Medulla oblongata (tissue), 1 donor: ENCODE measurements around the gene PLXNA2.

Experiments used
- DNase-seq: peaks from one replicate; pipeline ENCODE4 v3.0.0-alpha.2; 2015; ENCODE audit errors: extremely low spot score

PLXNA2 gene

GRCh38 chr1:208141610-208142192 is 102.5 kb downstream of the PLXNA2 start:
- no peak for DNase-seq

GRCh38 chr1:208139434-208140045 is 104.6 kb downstream of the PLXNA2 start:
- no peak for DNase-seq

- no peak for DNase-seq
Measured at GRCh38 chr1:208137193-208137592, 107.0 kb downstream of the PLXNA2 start.

- DNase-seq: no peak
Measured at GRCh38 chr1:208136459-208137182, 107.6 kb downstream of the PLXNA2 start.

- no peak for DNase-seq
Measured at GRCh38 chr1:208135354-208135753, 108.8 kb downstream of the PLXNA2 start.

GRCh38 chr1:208134491-208134890 is 109.7 kb downstream of the PLXNA2 start:
- no peak for DNase-seq

- DNase-seq: no peak
Measured at GRCh38 chr1:208133355-208133754, 110.8 kb downstream of the PLXNA2 start.

GRCh38 chr1:208132287-208132882 is 111.8 kb downstream of the PLXNA2 start:
- peak; percentile 38 for DNase-seq

- no peak for DNase-seq
Measured at GRCh38 chr1:208131621-208132286, 112.4 kb downstream of the PLXNA2 start.

- no peak for DNase-seq
Measured at GRCh38 chr1:208129487-208129886, 114.7 kb downstream of the PLXNA2 start.

- no peak for DNase-seq
Measured at GRCh38 chr1:208129060-208129459, 115.1 kb downstream of the PLXNA2 start.

GRCh38 chr1:208127792-208128529 is 116.2 kb downstream of the PLXNA2 start:
- no peak for DNase-seq

GRCh38 chr1:208127284-208127683 is 116.9 kb downstream of the PLXNA2 start:
- DNase-seq: no peak

GRCh38 chr1:208126108-208126507 is 118.1 kb downstream of the PLXNA2 start:
- DNase-seq: no peak

GRCh38 chr1:208122612-208123358 is 121.4 kb downstream of the PLXNA2 start:
- no peak for DNase-seq

- no peak for DNase-seq
Measured at GRCh38 chr1:208121813-208122364, 122.3 kb downstream of the PLXNA2 start.

- no peak for DNase-seq
Measured at GRCh38 chr1:208120431-208120790, 123.8 kb downstream of the PLXNA2 start.

- DNase-seq: no peak
Measured at GRCh38 chr1:208118841-208119606, 125.2 kb downstream of the PLXNA2 start.

GRCh38 chr1:208118306-208118705 is 125.9 kb downstream of the PLXNA2 start:
- DNase-seq: no peak

GRCh38 chr1:208117826-208118225 is 126.4 kb downstream of the PLXNA2 start:
- no peak for DNase-seq
